H7 (cell line): ENCODE measurements around the gene MYO1D. TPM values are rescaled to one million over a fixed set of nuclear protein-coding genes. Genes with fewer than 3 reads are reported as not detected.

Experiments used
- DNase-seq: peaks from one replicate; pipeline ENCODE4 v3.0.0; 2012
- H3K27me3 ChIP-seq: 2 replicates; pipeline ENCODE4 v1.6.0; 2011; ENCODE audit warnings: mild to moderate bottlenecking, low read length; ENCODE audit not compliant: control insufficient read depth, insufficient read depth
- H3K36me3 ChIP-seq: replicated peaks from 2 replicates; pipeline ENCODE4 v1.5.1; 2011; ENCODE audit warnings: low read length; ENCODE audit not compliant: control insufficient read depth, insufficient read depth
- H3K4me3 ChIP-seq: 2 replicates; pipeline ENCODE4 v1.5.1; 2011; ENCODE audit warnings: low read depth, mild to moderate bottlenecking, control low read depth, low read length, moderate library complexity; ENCODE audit not compliant: insufficient read depth
- total RNA-seq: library from RNA; depleted of rRNA; stranded (reverse); fragments of >200 nt; shearing (Covaris generic); gene quantifications from 2 replicates; pipeline ENCODE4 v1.2.3, GENCODE V29; 2014

Gene MYO1D
- total RNA-seq, 1 experiment from 2014 or later, result 15.6 TPM

GRCh38 chr17:32602396-32602795, 274.5 kb downstream of the MYO1D start:
- DNase-seq, result no peak
- no peak overlapping the region for H3K4me3 ChIP-seq
- no peaks in the 10 kb centered on the region for H3K36me3 ChIP-seq
- no peaks in the 10 kb centered on the region for H3K27me3 ChIP-seq

DNA sequence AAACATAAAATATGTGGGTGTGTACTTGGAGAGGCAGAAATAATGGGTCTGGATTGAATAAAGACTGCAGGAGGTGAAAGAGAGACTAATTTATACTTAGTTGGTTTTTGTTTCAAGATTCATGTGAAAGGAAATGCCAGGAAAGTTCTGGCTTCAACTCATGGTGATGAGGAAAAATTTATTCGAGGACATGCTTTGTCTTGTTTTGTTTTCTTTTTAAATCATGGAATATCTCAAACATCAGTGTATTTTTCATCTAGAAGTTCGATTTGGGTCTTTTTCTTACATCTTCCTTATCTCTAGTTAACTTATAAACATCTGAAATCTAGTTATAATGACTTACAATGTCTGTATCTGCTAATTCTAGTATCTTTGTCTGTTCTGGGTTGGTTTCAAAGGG, 275.1 kb downstream of the MYO1D start:
- no peak overlapping the region for H3K4me3 ChIP-seq
- no peaks in the 10 kb centered on the region for H3K27me3 ChIP-seq
- no peak for DNase-seq
- no peaks in the 10 kb centered on the region for H3K36me3 ChIP-seq

DNA sequence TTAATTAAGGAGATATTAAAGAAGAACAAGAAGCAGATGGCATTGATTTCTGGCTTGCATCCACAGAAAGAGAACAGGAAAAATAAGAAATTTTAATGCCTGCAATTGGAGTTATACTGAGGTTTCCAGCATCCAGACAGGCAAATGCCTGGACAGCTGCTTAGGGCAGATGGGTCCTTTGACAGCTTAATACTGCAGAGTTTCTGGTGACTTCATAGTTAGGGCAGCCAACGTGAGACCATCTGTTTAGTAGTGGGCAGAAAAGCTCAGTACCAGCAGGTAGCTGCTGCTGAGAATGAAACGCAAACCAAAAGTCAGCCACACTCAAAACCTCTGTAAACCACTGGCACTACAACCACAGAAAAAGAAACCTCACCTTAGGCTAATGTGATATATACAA, 280.3 kb downstream of the MYO1D start:
- Histone ChIP-seq H3K27me3 (no peaks in the 10 kb centered on the region), H3K36me3 (no peaks in the 10 kb centered on the region), H3K4me3 (no peak overlapping the region)
- DNase-seq, result no peak

- no peak for DNase-seq
- no peak overlapping the region for H3K4me3 ChIP-seq
- H3K27me3 ChIP-seq, result no peaks in the 10 kb centered on the region
- no peaks in the 10 kb centered on the region for H3K36me3 ChIP-seq
Measured at GRCh38 chr17:32596206-32596605, 280.7 kb downstream of the MYO1D start.

DNA sequence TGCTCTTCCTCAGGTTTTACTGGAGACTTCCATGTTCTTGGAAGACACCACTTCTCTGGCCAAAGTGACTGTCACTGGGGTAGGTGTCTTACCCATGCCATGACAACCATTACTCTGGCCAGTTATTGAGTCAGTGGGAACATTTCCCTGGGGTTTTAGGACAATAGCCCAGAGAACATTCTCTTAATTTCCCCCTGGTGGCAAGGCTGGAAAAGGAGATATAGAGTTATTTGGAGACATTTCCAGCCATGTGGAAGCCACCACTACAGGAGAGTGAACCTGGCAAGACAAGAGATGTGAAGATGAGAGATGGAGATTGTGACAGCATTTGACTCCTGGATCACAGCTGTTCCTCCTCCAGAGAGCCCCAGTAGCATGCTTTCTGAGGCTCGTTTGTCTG, 283.9 kb downstream of the MYO1D start:
- no peaks in the 10 kb centered on the region for H3K36me3 ChIP-seq

DNA sequence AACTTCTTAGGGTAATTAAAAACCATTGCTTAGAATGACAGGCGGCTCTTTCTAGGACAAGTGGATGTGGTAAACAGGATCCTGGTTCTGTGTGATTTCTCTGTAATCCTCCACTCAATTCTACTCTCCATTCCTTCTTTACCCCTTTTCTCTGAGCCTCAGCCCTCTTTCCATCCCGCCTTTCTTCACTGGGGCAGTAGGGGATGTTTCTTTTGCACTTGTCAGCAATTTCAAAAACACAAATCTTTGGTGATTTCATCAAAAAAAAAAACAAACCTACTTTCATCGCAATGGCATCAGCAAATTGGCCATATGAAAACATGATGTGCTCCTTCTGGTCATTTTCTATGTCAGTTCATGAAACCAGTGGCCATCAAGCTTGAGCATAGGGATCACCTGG, 285.5 kb downstream of the MYO1D start:
- DNase-seq, result no peak
- Histone ChIP-seq H3K36me3 (no peaks in the 10 kb centered on the region), H3K27me3 (no peaks in the 10 kb centered on the region), H3K4me3 (no peak overlapping the region)

More for the DNA sequence above, 283.9 kb downstream of the MYO1D start:
- Histone ChIP-seq H3K27me3 (no peaks in the 10 kb centered on the region), H3K4me3 (no peak overlapping the region)
- no peak for DNase-seq

GRCh38 chr17:32590974-32591373, 285.9 kb downstream of the MYO1D start:
- no peak overlapping the region for H3K4me3 ChIP-seq
- no peaks in the 10 kb centered on the region for H3K36me3 ChIP-seq
- DNase-seq, result no peak
- no peaks in the 10 kb centered on the region for H3K27me3 ChIP-seq

- Histone ChIP-seq H3K36me3 (no peaks in the 10 kb centered on the region), H3K27me3 (no peaks in the 10 kb centered on the region), H3K4me3 (no peak overlapping the region)
- peak; percentile 67 for DNase-seq
Measured at GRCh38 chr17:32588982-32589381, 287.9 kb downstream of the MYO1D start.

GRCh38 chr17:32588135-32588534, 288.8 kb downstream of the MYO1D start:
- Histone ChIP-seq H3K27me3 (no peaks in the 10 kb centered on the region), H3K4me3 (no peak overlapping the region), H3K36me3 (no peaks in the 10 kb centered on the region)
- DNase-seq, result no peak

- no peaks in the 10 kb centered on the region for H3K36me3 ChIP-seq
- DNase-seq, result no peak
- no peaks in the 10 kb centered on the region for H3K27me3 ChIP-seq
- H3K4me3 ChIP-seq, result no peak overlapping the region
Measured at GRCh38 chr17:32586666-32587065, 290.3 kb downstream of the MYO1D start.

DNA sequence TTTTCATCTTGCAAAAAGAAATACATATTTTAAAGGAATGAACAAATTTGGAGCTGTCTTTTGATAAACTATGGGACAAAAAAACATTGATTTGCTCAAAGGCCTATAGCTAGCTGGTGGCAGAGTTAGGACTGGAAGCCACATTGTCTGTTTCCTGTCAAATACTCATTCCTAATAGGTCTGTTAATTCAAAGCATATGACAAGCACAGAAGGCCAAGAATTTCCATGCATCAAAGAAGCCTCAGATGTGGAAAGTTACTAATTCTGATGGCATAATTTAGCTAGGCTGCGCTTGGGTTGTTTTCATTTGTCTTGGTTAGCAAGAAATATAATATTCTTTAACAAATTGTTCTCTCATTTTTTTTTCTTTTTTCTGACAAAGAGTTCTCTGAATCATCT, 292.1 kb downstream of the MYO1D start:
- no peaks in the 10 kb centered on the region for H3K36me3 ChIP-seq
- H3K4me3 ChIP-seq, result no peak overlapping the region
- no peaks in the 10 kb centered on the region for H3K27me3 ChIP-seq
- no peak for DNase-seq

DNA sequence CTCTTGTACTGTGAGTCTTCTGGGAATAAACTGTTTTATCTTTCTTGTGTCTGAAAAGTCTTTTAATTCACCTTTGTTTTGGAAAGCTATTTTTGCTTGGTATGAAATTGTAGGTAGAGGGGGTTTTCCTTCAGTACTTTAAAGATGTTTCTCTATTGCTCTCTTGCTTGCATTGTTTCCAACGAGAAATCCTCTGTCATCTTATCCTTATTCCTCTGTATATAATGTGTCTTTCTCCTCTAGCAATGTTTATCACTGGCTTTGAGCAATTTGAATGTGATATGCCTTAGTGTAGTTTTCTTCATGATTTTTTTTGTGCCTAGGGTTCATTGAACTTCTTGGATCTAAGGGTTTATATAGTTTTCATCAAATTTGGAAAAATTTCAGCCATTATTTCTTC, 293.9 kb downstream of the MYO1D start:
- DNase-seq, result no peak
- H3K4me3 ChIP-seq, result no peak overlapping the region
- no peaks in the 10 kb centered on the region for H3K27me3 ChIP-seq
- H3K36me3 ChIP-seq, result no peaks in the 10 kb centered on the region

DNA sequence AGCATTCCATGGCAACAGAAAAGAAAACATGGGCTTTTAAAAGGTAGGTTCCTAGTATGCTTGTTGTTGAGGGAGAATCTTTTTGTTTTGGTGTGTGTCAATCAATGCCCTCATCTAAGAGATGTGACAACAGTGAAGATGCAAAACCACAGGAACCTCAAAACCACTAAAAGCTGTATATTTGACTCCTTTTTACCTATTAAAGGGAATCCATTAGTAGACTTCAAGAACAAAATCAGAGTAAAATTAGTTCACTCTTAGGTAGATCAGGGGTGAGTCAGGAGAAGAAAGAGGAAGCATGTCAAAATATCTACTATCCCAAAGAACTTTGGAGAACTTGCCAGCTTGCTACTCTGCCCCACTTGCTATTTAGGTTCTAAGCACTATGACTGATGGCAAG, 301.1 kb downstream of the MYO1D start:
- H3K36me3 ChIP-seq, result no peaks in the 10 kb centered on the region
- DNase-seq, result no peak
- no peak overlapping the region for H3K4me3 ChIP-seq
- no peaks in the 10 kb centered on the region for H3K27me3 ChIP-seq

- no peak for DNase-seq
- Histone ChIP-seq H3K4me3 (no peak overlapping the region), H3K27me3 (no peaks in the 10 kb centered on the region)
Measured at GRCh38 chr17:32570081-32570396, 306.9 kb downstream of the MYO1D start.

DNA sequence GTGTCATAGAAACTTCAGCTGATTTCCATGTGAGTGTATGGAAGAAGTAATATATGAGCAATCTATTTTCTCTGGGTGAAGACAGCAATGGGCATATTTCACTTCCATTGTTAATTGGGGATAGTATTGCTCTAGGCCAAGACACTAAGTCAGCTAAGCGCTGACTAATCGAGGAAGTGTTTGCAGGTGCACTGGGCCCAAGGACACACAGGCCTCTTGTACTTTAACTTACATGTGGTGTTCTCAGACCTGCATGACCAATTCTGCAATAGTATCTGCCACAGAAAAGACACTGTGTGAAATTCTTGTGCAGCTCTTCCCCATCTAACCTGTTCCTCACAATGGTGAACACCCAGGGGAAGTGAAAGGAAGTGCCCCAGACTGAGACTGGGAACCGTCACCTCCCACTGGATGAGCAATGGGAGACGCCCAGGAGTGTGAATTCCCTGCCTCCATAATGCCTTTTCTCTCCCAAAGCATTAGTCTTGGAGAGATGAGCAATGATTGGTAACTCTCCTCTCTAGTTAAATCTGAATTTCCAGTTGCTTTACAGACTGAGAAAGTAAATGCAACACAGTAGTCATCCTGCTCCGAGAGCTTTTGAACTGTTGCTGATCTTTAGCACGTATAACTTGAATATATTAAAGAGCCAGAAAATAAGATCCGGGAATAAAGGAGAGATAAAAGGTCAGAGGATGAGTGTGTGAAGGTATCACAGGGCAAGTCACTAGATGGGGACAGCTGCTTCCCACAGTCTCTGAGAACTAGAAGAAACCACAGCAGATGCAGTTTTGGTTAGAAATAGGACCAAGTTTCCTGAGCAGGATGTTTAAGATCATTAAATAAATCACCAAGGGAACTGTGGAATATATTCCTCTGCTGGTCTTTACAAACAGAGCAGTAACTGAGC, 307.5 kb downstream of the MYO1D start:
- no peak for DNase-seq
- Histone ChIP-seq H3K4me3 (no peak overlapping the region), H3K27me3 (no peaks in the 10 kb centered on the region), H3K36me3 (no peaks in the 10 kb centered on the region)

More at GRCh38 chr17:32570081-32570396, 306.9 kb downstream of the MYO1D start:
- no peaks in the 10 kb centered on the region for H3K36me3 ChIP-seq

DNA sequence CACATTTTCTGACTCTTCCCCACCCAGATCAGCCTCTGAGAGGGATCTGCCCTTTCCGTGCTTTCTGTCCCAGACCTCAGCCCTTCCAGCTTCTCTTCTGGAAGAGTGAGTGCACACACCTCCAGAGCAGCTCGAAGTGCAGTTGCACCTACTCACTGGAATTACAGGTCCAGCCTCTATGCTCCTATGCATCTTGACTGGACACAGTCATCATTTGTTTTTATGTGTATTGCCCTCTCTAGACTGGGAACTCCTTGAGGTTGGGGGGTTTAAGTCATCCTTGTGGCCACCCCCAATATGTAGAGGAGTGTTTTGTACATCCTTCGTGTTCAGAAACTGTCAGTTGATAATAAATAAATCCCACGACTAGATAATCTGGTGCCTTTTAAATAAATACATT, 308.2 kb downstream of the MYO1D start:
- Histone ChIP-seq H3K4me3 (no peak overlapping the region), H3K27me3 (no peaks in the 10 kb centered on the region), H3K36me3 (no peaks in the 10 kb centered on the region)
- no peak for DNase-seq
